NCI-H2081 treated with DMSO at 0.1 percent for 48 hours (cell line): Measurements from ENCODE around the gene SGTA.
"Not testable (repeated sequence)": the region's sequence is repeated elsewhere in the genome, so short reads cannot be mapped to it uniquely, and the experiment has no call there.

ENCODE experiments used
- DNase-seq: peaks from one replicate; lab custom pipeline; 2025; lab: John Stamatoyannopoulos, UW

Gene SGTA

DNA sequence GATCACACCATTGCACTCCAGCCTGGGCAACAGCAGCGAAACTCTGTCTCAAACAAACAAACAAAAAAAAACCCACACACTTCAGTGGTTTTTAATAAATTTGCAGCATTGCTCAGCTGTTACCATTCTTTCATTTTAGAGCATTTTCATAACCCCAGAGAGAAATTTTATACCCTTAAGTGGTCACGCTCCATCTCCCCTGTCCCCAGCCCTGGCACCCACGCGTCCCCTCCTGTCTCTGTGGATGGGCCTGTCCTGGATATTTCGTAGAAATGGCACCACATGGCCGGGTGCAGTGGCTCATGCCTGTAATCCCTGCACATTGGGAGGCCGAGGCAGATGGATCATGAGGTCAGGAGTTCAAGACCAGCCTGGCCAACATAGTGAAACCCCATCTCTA is 10.1 kb upstream of the SGTA start:
- no peak for DNase-seq

DNA sequence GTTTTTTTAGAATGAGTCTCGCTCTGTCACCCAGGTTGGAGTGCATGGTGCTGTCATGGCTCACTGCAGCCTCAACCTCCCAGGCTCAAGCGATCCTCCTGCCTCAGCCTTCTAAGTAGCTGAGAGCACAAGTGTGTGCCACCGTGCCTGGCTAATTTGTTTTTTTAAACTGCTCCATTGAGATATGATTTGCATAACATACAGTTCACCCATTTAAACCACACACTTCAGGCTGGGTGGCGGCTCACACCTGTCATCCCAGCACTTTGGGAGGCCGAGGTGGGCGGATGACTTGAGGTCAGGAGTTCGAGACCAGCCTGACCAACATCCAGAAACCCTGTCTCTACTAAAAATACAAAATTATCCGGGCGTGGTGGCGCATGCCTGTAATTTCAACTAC is 9.6 kb upstream of the SGTA start:
- DNase-seq: not testable (repeated sequence)

DNA sequence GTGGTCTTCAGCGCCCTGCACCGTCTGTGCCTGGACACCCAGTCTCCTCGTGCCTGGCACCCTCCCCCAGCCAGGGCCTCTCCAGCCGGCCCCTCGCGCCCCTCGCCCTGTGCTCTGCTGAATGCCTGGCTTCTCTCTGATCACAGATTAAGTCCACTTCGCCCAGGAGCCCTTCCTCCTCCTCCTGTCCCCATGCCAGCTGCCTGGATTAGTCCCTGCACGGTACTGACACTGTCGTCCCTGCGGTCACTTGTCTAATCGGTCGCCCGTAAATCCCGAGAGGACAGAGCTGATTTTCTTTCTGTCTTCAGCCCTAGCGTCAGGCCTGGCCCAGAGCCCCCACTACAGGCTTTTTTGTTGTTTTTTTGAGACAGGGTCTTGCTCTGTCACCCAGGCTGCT is 8.8 kb upstream of the SGTA start:
- DNase-seq: no peak

DNA sequence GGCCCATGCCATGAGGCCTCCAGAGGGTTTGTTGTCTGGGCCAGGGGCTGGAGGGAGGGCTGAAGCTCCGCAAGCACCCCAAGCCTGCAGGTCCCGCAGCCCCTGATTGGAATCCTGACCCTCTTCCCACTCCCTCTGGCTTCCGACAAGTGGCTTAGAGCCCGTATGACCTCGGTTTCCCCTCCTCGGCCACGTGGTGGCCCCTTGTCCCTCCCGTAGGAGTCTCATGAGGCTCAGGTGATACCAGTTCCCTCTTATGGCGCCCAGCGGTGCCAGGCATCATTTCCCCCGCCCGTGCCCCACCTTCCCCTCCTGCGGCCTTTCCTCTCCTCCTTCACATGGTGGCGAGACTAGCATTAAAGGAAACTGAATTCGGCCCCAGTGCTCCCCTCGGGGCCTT is 8.4 kb upstream of the SGTA start:
- no peak for DNase-seq

DNA sequence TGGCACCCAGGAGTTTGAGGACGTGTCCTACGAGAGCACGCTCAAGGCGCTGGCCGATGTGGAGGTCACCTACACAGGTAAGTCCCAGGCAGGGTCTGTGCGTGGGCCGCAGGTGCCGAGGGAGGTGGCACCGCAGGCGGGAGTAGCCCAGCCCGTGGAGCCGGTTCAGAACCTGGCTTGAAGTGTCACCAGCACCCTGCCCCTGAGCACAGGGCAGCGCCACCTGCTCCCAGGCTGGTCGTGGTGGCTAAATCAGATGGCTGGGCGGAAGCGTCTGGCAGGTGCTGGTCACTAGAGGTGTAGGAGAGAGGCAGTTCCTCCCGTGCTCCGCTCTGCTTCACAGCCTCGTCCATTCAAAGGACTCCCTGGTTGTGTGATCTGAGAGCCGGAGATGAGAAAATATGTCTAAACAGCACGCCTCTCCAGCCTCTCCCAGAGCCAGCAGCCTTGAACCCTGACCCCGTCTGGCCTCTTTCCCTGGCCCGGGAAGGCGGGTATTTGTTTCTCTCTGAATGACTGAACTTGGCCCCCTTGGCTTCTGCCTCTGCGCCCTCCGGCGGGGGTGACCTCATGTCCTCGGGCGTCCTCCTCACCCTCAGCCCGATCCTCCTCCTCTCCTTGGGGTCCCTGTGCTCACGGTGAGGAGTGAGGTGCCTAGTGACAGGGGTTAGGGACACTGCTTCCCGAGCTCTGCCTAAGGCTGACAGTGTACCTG is 7.6 kb upstream of the SGTA start:
- DNase-seq: no peak

DNA sequence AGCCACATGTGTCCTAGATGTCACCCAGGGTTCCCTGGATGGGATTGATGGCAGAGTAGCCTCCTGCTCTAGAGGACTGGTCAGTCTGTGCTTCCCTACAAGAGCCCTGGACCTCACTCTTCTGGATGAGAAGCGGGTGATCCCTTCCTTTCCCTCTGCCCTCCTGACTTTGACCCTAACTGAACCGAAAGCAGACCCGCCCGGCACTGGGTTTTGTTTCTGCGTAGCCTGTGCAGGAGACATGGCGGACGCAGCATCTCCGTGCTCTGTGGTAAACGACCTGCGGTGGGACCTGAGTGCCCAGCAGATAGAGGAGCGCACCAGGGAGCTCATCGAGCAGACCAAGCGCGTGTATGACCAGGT is 7.1 kb upstream of the SGTA start:
- DNase-seq: no peak

DNA sequence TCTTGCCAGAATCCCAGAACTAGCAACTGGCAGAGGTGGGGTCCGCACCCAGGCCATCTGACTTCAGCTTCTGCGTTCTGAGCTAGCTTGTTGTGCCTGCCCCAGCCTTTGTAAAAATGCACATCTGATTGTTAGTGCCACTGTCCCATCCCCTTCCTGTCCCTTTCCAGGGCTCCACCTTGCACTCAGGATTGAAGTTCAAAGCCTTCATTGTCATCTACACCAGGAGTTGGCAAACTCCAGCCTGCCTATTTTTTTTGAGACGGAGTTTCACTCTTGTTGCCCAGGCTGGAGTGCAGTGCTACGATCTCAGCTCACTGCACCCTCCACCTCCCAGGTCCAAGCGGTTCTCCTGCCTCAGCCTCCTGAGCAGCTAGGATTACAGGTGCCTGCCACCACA is 5.2 kb upstream of the SGTA start:
- DNase-seq: no peak

DNA sequence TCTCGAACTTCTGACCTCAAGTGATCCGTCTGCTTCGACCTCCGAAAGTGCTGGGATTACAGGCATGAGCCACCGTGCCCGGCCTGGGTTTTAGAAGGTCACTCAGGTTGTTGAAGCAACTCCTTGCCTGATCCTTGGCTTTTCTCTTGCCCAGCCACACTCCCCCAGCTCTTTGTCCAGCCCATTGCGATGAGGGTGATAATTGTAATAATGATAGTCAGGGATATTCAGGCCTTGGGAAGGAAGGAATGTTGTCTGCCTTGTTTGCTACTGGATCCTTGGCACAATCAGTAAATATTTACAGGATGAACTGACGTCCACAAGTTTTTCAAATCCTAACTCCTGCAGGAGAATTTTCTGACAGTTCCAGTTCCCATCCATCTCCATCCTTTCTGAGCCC is 4.0 kb upstream of the SGTA start:
- DNase-seq: no peak

DNA sequence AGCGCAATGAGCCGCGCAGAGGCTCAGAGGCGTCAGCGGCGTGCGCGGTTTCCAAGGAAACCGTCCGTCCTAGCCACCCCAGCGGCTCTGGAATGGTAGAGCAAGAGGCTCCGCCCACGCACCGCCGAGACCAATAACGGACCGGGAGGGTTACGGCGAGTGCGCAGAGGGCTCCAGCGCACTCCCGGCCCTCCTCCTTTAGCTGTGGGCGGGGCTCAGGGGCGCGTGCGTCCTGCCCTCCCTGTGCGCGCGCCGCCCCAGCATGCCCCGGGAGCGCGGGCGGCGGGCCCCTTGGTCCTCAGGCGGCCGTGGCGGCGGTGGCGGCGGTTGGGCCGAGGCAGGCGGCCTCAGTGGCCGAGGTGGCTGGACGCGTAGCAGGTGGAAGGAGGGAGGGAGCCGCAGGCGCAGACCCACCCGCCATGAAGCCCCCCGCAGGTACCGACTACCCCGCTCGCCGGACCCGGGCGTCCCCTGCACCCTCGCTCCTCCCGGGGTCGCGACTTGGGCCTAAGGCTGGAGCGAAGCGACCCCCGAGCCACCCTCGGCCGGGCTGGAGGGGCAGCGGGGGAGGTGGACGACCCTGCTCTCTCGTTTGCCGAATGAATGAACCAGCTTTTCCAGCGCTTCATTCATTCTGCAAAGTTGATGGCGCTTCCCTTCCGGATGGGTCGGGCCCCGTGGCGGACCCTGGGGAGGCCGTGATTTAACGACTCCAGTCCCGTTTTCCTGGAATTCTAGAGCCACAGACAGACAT is 2.3 kb upstream of the SGTA start, which contains the start of gene THOP1:
Gene THOP1 (plus strand): TSS at position 260 of the 754 bp plus-strand sequence. CDS start 160 bp downstream, at position 420.
- DNase-seq: peak; percentile 91

DNA sequence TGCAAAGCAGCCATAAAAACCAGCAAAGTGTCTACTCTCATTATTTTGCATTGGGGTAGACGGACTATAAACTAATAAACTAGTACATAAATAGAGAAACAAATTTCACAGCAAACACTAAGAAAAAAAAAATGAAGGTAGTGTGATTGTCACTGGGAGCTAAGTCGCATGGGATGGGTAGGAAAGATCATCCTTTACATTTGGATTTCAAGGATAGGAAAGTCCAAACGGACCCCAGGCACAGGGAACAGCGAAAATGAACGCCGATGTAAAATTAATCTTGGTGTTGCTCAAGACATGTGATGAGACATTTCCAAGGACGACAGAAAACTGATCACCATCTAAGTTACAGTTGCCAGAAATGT is 690 bp upstream of the SGTA start:
- DNase-seq: no peak

DNA sequence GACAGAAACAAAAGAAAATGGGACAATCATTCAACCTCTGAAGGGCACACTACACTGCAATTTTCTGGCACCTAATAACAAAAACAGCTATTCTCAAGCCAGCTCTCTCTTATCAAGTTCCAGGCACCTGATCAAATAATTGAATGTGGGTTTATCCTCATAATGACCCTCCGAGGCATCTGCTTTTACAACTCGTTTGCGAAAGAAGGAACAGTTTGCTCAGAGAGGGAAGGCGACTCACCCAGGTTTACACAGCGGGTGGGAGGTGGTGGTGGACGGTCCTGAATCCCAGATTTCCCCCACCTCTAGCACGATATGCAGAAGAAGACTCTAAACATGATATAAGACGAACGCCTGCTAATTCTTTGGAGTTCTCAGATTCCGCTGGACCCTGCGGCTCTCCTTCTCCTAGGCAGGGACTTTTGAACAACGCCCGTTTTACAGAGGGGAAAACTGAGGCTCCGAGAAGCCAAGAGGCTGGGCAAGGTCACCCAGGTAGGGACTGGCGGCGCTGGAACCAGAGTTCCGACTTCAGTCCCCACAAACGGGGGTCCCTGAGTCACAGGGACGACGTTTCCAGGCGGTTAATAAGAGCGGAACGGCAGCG is 641 bp downstream of the SGTA start:
- no peak for DNase-seq

DNA sequence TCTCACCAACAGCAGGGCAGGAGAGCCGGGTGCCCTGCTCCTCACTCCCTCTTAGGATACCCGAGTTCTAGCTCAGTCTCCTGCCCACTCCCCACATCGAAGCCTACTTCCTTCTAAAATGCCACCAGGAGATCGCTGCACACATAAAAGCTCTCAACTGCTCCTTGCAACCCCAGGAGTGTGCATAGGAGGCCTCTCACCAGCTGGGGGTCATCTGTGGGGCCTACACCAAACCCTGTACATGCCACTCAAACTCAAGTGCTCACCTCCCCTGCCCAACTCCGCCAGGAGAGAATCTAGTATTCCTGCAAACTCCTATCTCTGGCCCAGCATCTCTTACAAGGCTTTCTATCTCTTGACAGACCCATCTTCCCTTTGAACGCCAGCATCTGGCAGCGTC is 2.8 kb downstream of the SGTA start:
- no peak for DNase-seq

DNA sequence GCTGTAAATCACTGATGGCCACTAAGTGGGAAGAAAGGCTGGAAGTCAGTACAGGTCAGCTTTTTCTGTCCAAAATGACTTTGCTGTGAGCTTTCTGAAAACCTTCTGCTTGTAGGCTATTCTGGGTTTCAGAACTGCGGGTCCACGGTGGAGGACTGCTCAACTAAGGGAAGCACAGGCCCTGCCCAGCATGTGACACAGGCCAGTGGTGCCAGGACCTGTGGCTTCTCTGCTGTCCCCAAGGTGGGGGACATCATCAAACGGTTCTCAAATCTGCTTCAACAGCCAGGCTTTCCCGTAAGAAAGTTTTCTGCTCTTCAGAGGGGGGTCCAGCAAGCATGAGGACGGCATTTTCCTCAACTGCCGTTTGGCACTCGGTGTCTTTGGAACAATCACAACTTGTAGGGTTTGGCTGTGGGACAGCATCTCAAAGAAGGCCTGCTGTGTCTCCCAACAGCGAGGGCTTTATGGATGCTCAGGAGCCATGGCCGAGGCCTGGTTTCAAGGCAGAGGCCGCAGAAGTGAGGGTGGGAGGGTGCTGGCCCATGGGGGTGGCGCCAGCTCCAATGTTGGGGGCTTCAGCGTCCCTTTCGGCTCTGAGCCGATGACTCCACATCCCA is 3.8 kb downstream of the SGTA start:
- DNase-seq: no peak

DNA sequence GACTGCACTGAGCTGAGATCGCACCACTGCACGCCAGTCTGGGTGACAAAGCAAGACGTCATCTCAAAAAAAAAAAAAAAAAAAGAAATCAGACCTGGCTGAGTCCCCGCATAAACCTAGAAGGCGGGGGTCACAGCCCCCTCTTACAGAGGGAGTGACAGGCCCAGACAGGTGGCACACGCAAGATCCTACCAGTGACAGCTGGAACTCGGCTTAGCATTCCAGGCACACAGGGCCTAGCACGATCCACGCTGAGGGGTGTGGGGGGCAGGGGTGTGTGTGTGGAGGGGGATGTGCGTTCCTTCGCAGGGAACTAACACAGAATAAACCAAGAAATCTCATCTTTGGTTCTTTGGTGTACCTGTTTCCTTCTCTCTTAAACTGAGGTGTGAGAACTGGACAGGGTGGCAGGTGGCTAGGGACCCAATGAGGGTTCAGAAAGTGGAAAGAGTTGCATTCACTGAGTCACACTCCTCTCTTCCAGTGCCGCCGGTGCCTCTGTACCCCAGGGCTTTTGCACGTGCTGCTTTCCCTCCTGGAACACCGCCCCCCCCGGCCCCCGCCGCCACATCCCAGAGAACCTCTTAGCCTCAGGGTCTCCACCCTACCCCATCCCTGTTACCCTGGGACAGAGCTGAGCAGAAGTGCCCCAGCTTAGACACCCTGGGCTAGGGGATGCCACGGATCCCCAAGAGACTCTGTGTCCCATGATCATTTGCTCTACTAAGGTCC is 5.0 kb downstream of the SGTA start:
- DNase-seq: no peak

DNA sequence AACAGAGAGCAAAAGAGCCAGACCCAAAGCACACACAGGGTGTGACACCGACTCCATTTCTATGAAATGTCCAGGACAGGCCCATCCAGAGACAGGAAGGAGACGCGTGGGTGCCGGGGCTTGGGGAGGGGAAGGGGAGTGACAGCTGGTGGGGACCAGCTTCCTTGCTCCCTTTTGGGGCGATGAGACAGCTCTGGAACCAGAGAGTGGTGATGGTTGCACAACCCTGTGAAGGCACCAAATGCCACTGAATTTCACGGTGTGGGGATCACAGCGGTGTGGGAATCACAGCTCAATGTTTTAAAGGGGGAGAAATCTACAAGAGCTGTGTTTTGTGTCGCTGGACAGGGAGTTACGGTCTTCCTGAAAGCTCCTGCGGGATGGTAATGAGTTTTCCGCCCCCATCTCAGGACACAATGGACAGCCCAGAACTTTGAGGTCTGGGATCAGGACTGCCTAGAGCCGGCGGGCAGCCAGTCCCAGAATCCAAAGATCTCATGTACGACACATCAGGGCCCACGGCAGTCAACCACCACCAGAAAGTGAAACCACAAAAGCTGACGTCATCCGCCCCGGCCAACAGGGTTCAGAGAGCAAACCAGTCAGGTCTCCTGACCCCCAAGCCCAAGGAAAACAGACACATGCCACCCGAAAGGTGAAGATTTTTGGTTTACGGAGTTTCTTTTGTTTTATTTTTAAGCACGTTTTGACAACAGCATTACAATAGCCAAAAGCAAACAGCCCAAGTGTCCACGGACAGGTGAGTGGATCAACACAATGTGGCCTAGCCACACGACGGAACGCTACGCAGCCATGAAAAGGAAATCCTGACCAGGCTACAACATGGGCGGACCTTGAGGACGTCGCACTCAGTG is 7.3 kb downstream of the SGTA start:
- DNase-seq: no peak

DNA sequence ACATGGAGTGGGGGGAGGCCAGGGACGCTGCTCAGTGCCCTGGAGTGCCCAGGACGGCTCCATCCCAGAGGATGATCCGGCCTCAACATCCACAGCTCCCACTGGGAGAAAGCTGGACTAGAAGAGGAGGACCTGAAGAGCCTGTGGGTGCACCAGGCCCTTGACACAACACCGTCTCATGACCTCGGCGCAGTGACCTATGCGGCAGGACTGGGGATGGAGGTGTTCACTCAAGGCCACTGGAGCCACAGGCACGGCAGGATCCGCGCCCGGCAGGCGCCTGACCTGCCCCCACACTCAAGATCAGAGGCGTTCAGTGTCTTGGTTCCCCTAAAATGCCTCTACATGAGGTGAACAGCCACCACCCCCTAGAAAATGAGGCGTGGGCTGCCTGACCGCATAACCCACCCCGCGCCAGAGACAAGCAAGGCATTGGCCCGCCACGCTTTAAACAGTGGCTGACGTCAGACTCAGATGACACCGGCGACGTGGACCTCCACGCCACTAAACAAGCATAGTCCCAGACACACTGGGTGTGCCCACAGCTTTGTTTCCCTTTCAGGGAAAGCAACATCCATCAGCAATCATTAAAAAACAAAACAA is 8.0 kb downstream of the SGTA start:
- DNase-seq: no peak

DNA sequence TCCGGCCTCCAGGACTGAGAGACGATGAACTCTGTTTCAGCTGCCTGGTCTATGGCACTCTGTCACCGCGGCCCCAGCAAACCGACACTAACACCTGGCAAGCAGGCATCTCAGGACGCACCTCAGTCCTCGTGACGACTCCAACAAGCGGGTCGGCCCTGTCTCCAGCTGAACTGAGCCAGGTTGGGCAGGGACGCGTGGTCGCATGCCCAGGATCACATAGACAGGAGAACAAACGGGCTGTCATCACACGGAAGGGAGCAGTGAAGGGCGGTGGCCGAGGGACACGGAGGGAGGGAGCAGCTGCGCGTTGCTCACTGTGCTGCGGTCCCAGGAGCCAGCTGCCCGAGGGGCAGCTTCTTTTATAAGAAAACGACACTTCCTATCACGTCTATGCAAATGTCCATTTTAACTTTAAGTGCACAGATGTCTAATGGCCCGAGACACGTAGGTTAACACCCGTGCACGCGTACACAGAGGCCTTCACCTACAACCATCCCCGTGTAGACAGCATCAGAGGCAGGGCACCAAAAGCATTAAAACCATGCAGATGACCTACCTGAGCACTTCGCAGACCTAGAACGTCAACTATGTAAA is 8.9 kb downstream of the SGTA start:
- DNase-seq: no peak

DNA sequence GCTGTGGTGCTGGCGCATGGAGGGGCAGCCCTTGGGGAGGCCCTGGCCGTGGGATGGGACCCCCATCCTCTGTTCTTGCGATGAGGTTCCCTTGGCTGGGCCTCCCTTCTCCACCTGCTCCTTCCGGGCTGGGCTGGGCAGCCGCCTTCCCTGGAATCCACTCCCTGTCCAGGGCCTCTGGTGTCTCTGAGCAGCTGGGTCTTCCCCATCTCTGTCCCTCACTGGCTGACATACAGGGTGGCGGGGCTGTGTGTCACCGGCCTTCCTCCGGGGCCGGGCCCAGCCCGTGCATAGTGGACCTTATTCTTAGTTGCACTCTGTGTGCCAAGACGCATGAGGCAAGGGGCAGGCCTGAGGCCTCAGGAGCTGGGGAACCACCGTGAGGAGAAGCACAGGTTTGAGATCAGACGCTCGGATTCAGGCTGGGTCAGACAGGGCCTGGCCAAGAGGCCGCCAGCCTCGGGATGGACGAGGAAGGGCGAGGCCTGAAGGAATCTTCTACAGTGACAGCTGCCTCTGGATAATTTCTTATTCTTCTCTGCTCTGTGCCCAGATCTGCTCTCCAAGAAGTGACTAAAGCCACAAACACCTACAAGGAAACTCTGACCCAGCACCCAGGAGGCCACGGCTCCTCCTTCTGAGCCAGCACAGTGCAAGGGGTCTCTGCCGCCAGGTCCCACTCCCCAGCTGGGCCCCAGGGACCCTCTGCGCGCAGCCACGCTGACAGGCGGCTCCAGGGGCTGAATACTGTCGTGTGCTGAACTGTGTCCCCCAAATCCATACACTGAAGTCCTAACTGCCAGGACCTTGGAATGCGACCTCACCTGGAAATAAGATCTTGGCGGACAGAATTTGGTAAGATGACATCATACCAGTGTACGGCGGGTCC is 11.0 kb downstream of the SGTA start:
- DNase-seq: no peak
